GM18951 (cell line): ENCODE data around the gene TALDO1.
A peak's percentile ranks its signal among the peaks of the same experiment; 100 is the strongest.

Source experiments
- POLR2A ChIP-seq: IDR thresholded peaks from 4 replicates; pipeline ENCODE4 v1.6.1; 2011; ENCODE audit warnings: mild to moderate bottlenecking; ENCODE audit not compliant: insufficient read length, insufficient read depth; ENCODE audit errors: extremely low read depth
- in situ Hi-C: fragments of 300-500 bp; cut with MboI; formaldehyde crosslinking; loops from one replicate; pipeline ENCODE4 v1.12.0; 2022; ENCODE audit warnings: low sequenced_read_pairs, mixed read lengths, inconsistent platforms; ENCODE audit not compliant: unreplicated experiment

The TALDO1 gene

DNA sequence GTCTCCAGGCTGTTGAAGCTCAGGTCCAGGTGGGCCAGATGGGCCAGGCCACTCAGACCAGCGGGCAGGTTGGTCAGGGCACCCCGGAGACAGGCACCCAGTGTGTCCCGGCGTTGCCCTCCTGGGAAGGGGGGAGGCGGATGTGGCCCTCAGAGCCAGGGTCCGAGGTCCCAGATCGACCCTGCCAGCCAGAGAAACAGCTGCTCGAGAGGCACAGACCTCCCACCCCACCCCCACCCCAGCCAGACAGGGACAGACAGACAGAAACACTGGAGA lies 56.1 kb downstream of the TALDO1 start:
- in situ Hi-C loops = no loop called here
- TF ChIP-seq POLR2A = no peak

DNA sequence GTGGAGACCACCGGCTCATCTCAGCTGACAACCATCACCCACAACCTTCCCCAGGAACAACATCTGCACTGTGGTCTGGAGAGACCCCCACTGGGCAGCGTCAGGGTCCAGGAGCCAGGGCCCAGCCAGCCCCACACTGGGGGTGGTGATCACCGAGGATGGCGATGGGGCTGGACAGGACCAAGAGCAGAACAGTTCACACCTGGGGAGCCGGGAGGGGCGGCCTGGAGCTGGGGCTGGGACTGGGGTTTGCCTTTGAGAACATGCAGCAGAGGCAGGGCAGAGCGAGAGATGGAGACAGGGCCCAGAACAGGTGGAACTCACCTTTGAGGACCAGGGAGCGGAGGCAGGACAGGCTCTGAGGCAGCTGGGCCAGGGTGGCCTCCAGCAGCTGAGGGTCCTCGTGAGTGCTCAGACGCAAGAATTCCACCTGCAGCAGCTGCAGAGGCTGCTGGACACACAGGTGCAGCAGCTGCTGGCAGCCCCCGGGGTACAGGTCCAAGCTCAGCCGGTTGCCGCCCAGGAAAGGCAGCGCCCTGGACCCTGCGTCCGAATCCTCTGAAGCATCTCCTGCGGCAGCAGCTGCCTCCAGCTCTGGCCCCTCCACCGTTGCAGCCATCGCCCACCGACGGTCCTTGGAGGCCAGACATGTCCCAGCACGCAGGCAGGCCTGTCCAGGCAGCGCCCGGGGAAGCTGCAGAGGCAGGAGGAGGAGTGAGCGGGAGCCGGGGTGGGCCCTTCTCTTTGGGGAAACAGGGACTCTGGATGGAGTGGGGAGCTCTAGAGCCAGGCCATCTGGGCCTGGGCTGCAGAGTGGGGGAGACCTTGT lies 56.7 kb downstream of the TALDO1 start:
- TF ChIP-seq POLR2A = no peak
- in situ Hi-C loops = no loop called here

- in situ Hi-C loops = no loop called here
- TF ChIP-seq POLR2A = no peak
Observed at GRCh38 chr11:804599-804964, 57.3 kb downstream of the TALDO1 start.

DNA sequence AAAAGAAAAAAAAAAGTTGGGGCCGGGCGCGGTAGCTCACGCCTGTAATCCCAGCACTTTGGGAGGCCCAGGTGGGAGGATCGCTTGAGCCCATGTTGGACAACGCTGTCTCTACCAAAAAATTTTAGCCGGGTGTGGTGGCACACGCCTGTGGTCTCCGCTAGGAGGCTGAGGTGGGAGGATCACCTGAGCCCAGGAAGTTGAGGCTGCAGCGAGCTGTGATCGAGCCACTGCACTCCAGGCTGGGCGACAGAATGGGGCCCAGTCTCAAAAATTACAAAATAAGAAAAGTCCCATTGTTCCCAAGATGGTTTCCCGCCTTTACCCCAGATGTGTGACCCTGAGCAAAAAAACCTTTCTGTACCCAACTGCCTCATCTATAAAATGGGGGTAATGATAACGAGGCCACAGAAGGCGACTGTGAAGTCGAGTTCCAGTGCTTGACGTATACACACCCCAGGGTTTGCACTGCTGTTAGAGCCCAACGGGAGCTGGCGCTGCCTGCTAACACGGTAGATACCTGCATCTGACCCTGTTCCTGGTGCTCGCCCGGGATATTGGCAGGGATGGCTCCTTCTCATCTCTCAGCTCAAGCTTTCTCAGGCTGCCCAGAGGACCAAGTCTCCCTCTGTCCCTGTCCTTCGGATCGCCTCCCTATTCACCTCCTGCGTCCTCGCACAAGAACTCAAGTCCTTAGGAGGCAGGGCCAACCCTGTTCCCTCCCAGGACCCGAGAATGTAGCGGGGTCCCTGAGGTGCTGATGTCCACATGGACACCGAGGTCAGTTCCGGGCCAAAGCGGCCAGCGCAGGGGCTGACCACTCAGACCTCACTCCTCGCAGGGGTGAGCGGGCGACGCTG lies 61.4 kb downstream of the TALDO1 start:
- TF ChIP-seq POLR2A = no peak
- in situ Hi-C loops = no loop called here

DNA sequence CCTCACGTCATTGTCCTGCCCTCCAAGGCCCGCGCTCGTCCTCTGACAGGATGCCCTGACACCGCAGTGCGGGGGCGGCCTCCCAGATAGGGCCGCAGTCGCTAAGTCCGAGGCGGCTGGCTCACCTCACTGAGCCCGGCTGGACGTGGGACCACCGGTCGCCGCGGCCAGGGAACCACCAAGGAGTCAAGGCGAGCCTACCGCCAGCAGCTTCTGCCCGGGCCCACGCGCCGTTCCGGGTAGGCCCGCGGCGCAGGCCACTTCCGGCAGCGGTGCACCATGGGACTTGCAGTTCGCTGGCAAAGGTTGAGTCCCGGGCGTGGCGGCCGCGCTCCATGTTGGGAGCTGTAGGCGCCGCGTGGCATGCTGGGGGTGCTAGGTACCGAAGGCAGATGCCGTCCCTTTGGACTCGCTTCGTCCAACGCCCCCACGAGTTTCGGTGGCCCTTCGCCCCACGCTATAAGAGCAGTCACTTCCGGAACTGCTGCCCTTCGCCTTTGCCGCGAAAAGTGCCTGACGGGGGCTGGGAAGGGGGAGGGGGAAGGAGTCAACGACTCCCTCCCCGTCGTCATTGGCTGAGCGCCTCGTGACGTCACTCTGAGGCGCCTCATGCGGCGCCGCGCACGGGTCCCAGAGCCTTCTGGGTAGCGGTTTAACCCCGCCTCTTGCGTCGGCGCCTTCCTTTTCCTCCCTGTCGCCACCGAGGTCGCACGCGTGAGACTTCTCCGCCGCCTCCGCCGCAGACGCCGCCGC lies 62.2 kb downstream of the TALDO1 start, which contains the start of gene RPLP2:
Gene RPLP2 (plus strand): TSS at position 681 of the 753 bp plus-strand sequence. CDS start 268 bp downstream, outside the sequence.
- in situ Hi-C loops = no loop called here
- TF ChIP-seq POLR2A = peak; percentile 87

GRCh38 chr11:810040-810567 lies 62.8 kb downstream of the TALDO1 start:
- no peak for TF ChIP-seq POLR2A

DNA sequence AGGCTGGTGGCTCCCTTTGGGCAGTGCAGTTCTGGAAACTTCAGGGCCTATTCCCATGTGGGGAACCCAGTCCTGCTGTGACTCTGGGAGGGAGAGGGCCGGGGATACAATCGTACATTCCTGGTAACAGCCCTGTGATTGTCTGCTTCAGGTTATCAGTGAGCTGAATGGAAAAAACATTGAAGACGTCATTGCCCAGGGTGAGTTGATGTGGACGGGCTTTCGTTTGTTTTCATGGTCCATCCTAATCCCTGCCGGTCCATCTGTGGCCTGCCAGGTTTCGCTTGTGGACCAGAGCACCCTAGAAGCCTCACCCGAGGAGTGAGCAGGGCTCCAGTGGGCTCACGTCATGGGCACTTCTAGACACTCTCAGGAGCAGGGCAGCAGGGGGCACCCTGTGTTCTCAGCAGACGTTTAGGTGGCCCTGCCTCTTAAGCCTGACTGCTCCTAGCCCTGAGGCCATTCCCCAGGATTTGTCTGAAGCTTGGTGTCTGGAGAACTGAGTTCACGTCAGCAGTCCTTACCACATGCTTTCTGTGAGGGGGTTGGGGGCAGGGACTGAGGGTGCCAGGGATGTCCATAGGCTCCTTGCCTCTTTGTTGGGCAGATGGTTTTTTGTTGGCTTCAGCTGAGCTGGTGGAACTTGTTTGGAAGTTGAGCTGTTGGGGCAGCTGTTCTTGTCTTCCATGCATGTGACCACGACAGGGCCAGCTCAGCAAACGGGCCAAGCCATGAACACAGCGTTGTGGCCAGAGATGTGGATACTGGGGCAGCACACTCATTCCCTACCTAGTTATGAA lies 64.4 kb downstream of the TALDO1 start:
- in situ Hi-C loops = no loop called here
- TF ChIP-seq POLR2A = no peak

More at GRCh38 chr11:810040-810567, 62.8 kb downstream of the TALDO1 start:
- in situ Hi-C loops = no loop called here

DNA sequence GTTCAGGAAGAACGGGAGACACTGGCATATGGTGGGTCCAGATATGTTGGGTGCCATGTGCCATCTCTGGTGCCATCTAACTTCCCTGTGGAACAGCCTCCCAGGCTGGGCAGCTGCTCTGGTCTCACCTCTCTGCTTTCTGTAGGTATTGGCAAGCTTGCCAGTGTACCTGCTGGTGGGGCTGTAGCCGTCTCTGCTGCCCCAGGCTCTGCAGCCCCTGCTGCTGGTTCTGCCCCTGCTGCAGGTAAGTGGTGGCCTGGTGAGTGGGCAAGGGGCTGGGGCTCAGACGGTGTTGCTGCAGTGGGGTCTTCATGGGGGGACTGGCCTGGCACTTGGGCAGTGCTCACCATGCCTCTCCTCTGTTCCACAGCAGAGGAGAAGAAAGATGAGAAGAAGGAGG lies 65.1 kb downstream of the TALDO1 start:
- no peak for TF ChIP-seq POLR2A

GRCh38 chr11:813072-813455 lies 65.8 kb downstream of the TALDO1 start:
- in situ Hi-C loops = no loop called here
- TF ChIP-seq POLR2A = no peak

More for the DNA sequence above, 65.1 kb downstream of the TALDO1 start:
- in situ Hi-C loops = no loop called here

GRCh38 chr11:813456-814096 lies 66.3 kb downstream of the TALDO1 start:
- peak; percentile 22 for TF ChIP-seq POLR2A
- in situ Hi-C loops = no loop called here
